ENCODE measurements around the gene HAP1.

DNA sequence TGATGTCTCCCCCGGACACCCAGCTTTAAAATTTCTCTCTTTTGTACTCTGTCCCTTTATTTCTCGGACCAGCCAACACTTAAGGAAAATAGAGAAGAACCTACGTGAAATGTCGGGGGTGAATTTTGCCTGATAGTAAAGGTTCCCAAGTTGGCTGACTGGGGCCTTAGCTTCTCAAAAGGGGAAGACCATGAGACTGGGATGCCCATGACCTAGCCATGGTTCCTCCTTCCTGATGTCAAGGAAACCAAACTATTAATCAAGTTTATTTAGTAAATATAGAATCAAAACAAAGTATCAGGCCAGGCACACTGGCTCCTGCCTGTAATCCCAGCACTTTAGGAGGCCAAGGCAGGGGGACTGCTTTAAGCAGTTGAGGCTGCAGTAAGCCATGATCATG is 48.2 kb downstream of the HAP1 start:
- TF ChIP-seq, protein P1, sequence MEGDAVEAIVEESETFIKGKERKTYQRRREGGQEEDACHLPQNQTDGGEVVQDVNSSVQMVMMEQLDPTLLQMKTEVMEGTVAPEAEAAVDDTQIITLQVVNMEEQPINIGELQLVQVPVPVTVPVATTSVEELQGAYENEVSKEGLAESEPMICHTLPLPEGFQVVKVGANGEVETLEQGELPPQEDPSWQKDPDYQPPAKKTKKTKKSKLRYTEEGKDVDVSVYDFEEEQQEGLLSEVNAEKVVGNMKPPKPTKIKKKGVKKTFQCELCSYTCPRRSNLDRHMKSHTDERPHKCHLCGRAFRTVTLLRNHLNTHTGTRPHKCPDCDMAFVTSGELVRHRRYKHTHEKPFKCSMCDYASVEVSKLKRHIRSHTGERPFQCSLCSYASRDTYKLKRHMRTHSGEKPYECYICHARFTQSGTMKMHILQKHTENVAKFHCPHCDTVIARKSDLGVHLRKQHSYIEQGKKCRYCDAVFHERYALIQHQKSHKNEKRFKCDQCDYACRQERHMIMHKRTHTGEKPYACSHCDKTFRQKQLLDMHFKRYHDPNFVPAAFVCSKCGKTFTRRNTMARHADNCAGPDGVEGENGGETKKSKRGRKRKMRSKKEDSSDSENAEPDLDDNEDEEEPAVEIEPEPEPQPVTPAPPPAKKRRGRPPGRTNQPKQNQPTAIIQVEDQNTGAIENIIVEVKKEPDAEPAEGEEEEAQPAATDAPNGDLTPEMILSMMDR (IDR thresholded peaks at IDR 0.05), result no peak
- TF ChIP-seq POLR2A (IDR thresholded peaks at IDR 0.05), result no peak
